Brain microvascular endothelial cell (primary cell): ENCODE results near the gene TMPRSS11E.
A peak's percentile ranks its signal among the peaks of the same experiment; 100 is the strongest.

Experiments used
- DNase-seq: peaks from one replicate; pipeline ENCODE4 v3.0.0-alpha.2; 2020
- H3K27ac ChIP-seq: fragments of 250-450 bp; sonication (Bioruptor Pico); 2 replicates; pipeline ENCODE4 v1.5.1; 2020; ENCODE audit warnings: mild to moderate bottlenecking, moderate library complexity
- H3K27me3 ChIP-seq: fragments of 250-450 bp; sonication (Bioruptor Pico); replicated peaks from 2 replicates; pipeline ENCODE4 v1.5.1; 2020; ENCODE audit warnings: mild to moderate bottlenecking
- H3K36me3 ChIP-seq: fragments of 250-450 bp; sonication (Bioruptor Pico); replicated peaks from 2 replicates; pipeline ENCODE4 v1.5.1; 2020; ENCODE audit warnings: mild to moderate bottlenecking
- H3K4me3 ChIP-seq: 2 replicates; pipeline ENCODE4 v1.5.1; 2011; ENCODE audit warnings: low read depth, mild to moderate bottlenecking, control low read depth, low read length, moderate library complexity
- in situ Hi-C: cut with HindIII; loops from 2 replicates; pipeline ENCODE4 v1.10.0; 2017; ENCODE audit warnings: low sequenced_read_pairs, low pct_ligation_motif_present
- TF ChIP-seq, protein P1 (sequence below): IDR thresholded peaks from 2 replicates; pipeline ENCODE4 v1.5.1; 2011; ENCODE audit warnings: low read depth, mild to moderate bottlenecking, moderate library complexity, low read length, control low read depth, inconsistent platforms; ENCODE audit errors: missing control alignments

The TMPRSS11E gene

DNA sequence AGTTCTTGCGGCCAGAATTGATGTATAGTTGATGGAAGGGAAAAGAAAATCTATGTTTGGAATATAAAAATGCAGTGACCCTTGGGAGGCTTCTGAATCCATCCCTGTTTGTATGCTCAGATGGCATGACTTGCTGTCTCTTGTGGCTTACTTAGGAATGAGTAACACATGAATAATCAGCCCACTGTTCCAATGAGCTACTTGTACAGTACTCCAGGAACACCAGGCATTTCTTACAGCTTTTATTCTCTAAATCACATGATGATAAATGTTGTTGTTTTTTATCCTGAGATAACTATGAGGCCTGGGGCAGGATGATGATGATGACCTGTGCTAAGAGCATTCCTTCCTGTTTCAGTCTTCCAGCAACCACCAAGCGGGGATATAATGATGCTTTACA, 18.9 kb downstream of the TMPRSS11E start:
- Histone ChIP-seq H3K27ac (peak overlapping the region; percentile 43), H3K27me3 (no peaks in the 10 kb centered on the region), H3K4me3 (no peak overlapping the region), H3K36me3 (no peaks in the 10 kb centered on the region)
- peak; percentile 64 for DNase-seq
- in situ Hi-C loops = no loop called here
- TF ChIP-seq, protein P1, sequence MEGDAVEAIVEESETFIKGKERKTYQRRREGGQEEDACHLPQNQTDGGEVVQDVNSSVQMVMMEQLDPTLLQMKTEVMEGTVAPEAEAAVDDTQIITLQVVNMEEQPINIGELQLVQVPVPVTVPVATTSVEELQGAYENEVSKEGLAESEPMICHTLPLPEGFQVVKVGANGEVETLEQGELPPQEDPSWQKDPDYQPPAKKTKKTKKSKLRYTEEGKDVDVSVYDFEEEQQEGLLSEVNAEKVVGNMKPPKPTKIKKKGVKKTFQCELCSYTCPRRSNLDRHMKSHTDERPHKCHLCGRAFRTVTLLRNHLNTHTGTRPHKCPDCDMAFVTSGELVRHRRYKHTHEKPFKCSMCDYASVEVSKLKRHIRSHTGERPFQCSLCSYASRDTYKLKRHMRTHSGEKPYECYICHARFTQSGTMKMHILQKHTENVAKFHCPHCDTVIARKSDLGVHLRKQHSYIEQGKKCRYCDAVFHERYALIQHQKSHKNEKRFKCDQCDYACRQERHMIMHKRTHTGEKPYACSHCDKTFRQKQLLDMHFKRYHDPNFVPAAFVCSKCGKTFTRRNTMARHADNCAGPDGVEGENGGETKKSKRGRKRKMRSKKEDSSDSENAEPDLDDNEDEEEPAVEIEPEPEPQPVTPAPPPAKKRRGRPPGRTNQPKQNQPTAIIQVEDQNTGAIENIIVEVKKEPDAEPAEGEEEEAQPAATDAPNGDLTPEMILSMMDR = no peak

DNA sequence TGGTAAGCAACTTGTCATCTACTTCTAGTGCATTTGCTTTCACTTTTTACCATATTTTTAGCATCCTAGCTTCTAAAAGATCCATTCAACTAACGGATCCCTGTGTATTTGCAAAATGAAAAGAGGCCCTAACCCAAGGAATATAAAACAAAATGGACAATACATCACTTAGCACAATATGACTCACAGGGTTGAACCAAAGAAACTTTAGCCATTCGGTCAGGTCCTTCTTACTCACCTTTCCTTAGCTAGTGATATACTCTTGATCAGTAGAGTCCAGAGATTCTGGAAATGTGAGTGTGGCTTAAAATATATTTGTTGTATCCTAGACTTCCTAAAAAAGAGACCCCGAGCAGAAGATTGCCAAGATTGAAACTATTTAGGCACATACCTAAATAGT, 19.5 kb downstream of the TMPRSS11E start:
- TF ChIP-seq, protein P1 = no peak
- no peak for DNase-seq
- no peaks in the 10 kb centered on the region for H3K36me3 ChIP-seq
- in situ Hi-C loops = no loop called here
- H3K27ac ChIP-seq = peak overlapping the region; percentile 34
- no peaks in the 10 kb centered on the region for H3K27me3 ChIP-seq
- no peak overlapping the region for H3K4me3 ChIP-seq

DNA sequence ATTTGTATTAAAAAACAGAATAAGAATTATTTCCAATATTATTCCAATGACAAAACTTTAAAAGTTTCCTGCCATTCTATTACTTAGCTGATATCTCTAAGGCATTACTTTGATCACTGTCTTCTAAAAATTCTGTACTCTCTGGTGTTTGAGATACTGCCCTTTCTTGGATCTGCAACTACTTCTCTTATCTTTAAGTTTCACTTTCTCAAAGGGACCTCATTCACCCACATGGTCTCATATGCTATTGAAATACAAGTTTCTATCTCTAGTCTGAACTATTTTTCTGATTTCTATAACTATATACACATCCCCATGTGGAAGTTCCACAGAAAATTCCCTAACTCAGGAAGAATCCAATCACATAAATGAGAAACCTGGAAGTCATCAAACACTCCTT, 22.2 kb downstream of the TMPRSS11E start:
- H3K4me3 ChIP-seq = no peak overlapping the region
- no peak for DNase-seq
- no peak overlapping the region for H3K27ac ChIP-seq
- H3K36me3 ChIP-seq = no peaks in the 10 kb centered on the region
- TF ChIP-seq, protein P1 = no peak
- in situ Hi-C loops = no loop called here
- no peaks in the 10 kb centered on the region for H3K27me3 ChIP-seq

DNA sequence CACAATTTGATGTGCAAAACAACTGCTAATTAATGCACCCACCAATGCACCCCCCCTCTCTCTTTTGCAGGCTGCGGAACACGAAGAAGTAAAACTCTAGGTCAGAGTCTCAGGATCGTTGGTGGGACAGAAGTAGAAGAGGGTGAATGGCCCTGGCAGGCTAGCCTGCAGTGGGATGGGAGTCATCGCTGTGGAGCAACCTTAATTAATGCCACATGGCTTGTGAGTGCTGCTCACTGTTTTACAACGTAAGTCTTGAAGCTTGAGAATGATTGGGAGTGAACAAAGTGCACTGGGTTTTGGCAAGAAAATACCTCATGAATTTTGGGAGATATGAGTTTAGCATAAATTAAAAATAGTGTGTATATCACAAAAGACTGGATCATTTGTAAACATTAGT, 28.9 kb downstream of the TMPRSS11E start:
- no peak overlapping the region for H3K4me3 ChIP-seq
- no peak overlapping the region for H3K27ac ChIP-seq
- no peaks in the 10 kb centered on the region for H3K27me3 ChIP-seq
- no peak for DNase-seq
- in situ Hi-C loops = no loop called here
- TF ChIP-seq, protein P1 = no peak
- no peaks in the 10 kb centered on the region for H3K36me3 ChIP-seq

DNA sequence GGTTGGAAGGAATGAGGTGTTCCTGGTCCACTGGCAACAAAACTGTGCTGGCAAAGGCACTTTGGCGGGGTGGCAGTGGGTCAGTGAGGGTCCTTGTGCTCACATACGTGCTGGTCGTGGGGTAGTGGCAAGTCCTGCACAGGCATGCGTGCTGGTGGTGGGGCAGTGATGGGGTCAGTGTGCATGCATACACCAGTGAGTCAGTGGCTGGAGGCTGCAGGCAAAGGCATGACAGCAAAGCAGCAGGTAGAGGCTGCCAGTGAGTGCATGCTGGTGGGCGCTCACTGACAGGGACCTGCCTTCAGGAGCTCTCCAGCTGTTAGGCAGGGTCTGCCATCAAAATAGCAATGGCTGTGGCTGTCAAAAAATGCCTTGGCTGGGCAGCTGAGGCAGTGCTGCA, 42.1 kb downstream of the TMPRSS11E start:
- Histone ChIP-seq H3K36me3 (no peaks in the 10 kb centered on the region), H3K27me3 (no peaks in the 10 kb centered on the region), H3K27ac (no peak overlapping the region), H3K4me3 (no peak overlapping the region)
- no peak for DNase-seq
- TF ChIP-seq, protein P1 = no peak
- in situ Hi-C loops = no loop called here

DNA sequence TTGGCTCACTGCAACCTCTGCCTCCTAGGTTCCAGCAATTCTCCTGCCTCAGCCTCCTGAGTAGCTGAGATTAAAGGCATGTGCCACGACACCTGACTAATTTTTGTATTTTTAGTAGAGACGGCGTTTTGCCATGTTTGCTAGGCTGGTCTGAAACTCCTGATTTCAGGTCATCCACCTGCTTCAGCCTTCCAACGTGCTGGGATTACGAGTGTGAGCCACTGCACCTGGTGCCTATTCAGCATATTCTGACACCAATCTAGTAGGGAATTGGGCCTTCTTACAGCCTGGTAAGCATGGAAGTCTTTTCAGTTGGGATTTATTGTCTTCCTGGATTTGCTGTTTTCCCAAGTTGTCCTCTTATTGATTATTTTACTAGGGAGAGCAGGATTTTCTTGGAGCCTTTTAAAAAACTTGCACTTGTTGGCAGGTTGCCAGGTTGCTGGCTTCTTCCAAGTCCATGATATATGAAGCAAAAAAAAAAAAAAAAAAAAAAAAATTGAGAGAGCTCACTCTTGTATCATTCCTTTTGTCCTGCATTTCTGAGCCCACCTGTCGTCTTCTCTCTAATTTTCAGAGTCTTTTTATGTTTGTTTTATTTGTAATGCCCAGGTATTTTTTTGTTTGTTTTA, 43.7 kb downstream of the TMPRSS11E start:
- Histone ChIP-seq H3K4me3 (no peak overlapping the region), H3K27ac (no peak overlapping the region), H3K36me3 (no peaks in the 10 kb centered on the region), H3K27me3 (no peaks in the 10 kb centered on the region)
- in situ Hi-C loops = no loop called here
- no peak for DNase-seq
- TF ChIP-seq, protein P1 = no peak
